ENCODE data around the gene ZCCHC3.
"Not testable (repeated sequence)": the region's sequence is repeated elsewhere in the genome, so short reads cannot be mapped to it uniquely, and the experiment has no call there.

ZCCHC3 gene

DNA sequence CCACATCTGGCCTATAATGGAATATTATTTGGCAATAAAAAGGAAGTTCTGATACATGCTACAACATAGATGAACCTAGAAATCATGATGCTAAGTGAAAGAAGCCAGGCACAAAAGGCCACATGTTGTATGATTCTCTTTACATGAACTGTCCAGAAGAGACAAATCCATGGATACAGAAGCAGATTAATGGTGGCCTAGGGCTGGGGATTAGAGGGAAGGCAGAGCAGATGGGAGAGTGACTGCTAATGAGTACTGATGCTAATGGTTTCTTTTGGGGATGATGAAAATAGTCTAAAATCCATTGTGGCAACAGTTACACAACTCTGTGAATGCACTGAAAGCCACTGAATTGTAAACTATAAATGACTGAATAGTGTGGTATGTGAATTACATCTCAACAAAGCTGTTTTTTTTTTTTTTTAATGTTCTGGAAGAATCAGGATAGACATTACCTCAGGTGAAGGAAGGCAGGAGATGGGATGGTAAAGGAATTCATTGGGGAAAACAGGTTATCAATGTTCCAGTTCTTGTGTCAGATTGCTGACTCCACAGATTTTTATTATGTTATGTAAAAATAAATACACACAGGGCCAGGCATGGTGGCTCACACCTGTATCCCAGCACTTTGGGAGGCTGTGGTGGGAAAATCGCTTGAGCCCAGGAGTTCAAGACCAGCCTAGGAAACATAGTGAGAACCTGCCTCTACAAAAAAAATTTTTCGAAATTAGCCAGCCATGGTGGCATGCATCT, 19.1 kb downstream of the ZCCHC3 start:
- no peak for DNase-seq

DNA sequence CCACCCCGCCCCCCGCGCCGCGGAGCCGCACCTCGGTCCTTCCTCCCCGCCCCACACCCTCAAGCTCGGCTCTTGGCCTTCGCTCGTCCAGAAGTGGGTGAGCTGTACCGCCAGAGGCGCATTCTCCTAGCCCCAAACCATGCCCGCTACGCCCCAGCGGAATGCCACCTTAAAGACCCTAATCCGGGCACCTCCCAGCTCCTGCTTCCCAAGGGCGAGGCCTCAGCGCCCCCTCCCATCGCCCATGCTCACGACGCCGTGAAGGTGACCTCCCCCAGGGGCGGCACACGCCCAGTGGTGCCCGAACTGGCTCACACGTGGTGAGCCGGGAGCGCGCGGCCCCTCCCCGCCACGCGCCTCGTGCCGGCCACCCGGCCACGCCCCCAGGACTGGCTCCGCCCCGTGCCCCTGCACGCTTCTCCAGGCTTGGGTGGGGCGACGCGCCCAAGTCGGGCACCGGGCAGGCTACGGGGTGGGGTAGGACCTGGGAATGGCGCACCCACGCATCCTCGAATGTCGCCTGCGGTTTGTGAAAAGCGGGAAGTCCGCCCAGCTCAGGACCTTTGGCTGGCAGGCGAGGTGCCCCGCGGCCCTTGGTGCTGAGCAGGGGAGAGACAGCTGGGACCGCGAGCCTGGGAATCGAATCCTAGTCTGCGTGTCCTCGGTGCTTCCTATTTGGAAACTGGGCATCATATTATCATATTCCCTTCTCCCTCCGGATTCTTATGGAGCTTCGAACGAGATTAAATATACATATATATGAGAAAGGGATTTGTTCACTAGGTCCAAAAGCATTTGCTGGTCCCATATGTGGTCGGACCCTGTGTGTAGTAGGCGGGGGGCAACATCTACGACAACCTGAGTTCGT, 27.0 kb downstream of the ZCCHC3 start:
- DNase-seq: peak; percentile 92

DNA sequence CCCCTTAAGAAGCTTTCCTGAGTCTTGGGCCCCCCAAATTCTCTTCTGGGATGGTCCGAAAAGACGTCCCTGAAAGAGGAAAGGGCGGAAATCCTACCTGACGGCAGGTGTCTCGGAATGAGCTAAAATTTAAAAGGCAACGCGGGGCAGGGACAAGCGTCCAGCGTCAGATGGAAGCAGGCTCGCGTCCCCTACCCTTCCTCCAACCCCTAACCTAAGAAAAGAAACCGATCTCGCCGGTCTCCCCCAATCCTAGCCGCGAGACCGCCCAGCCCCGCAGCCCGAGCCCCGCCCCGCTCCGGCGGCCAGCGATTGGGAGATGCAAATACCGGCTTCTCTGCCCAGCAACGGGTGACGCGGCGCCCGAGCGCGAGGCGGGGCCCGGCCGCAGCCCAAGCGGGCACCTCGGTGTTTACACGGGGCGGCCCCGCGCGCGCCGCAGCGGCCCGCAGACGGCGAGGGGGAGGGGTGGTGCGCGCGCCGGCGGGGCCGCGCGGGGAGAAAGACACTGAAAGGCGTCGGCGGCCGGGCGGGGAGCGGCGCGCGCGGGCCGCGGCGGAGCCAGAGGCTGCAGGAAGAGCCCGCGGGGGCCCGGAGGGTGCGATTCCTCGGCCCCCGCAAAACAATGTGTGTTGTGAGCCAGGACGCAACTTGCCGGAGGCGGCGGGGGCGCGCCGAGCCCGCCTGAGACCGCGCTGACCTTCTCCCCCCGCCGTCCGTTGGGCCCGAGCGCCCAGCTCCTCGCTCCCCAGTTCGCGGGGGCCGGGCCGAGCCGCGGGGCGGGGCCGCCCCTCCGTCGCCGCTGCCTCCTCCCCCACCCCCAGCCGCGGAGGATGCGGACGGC, 27.9 kb downstream of the ZCCHC3 start, which contains the start of gene SOX12:
SOX12 (plus strand) TSS at position 508 of the 844 bp plus-strand sequence. CDS start 373 bp downstream, outside the sequence.
- peak; percentile 98 for DNase-seq

- peak; percentile 86 for DNase-seq
Observed at GRCh38 chr20:325889-326644, 28.7 kb downstream of the ZCCHC3 start.

GRCh38 chr20:326645-327185, 29.3 kb downstream of the ZCCHC3 start:
- DNase-seq: no peak

DNA sequence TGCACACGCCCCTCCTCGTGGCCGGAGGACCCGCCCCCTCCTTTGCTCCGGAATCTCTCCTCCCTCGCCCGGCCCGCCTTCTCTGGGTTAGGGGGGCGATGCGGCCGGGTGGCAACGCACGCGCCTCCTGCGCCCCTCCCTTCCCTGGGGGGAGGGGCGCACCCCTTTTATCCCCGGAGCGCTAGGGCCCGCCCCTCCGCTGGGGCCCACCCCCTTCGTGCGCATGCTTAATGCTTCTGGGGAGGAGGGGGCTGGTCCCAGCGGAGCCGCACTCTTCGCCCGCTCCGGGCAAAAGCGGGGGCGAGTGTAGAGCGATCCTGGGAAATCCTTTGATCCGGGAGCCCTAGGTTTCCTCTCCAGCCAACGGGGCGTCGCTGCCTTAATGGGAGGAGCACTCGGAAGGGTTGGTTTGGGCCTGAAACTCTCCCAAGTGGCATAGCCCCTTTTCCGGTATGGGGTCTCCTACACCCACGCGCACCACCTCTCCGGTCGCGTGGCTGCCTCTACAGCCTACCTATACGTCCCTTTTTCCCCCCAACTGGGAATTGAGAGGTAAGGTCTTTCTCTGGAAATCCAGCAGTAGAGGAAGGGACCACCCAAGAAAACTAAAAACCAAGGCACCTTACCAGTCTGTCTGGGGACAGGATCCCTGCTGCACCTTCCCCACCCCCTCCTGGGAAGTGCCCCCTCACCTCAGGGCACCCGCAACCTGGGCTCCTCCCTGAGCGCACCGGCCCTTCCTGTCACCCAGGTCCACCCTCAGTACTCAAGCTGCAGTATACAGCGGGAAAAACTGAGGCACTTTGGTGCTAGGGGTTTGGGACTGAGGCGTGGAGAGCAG, 30.0 kb downstream of the ZCCHC3 start:
- peak; percentile 95 for DNase-seq

GRCh38 chr20:328027-328974, 30.9 kb downstream of the ZCCHC3 start:
- DNase-seq: no peak

- no peak for DNase-seq
Observed at GRCh38 chr20:328975-329695, 31.8 kb downstream of the ZCCHC3 start.

DNA sequence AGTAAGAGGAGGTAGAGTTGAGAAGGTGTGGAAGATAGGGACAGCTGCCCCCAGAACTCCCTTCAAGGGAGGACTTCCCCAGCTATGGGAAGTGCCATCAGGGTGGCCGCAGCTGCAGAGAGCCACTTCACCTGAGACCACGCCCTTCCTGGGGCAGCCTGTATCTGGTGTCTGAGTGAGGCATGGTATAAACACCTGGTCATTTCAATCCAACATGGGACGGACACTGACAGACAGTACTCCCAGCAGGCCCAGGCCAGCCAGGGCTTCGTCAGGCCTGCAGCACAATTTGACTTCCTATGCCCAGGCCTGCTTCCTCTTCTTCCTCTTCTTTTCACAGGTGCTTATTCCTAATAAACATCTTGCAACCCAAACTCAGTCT, 32.5 kb downstream of the ZCCHC3 start:
- no peak for DNase-seq

DNA sequence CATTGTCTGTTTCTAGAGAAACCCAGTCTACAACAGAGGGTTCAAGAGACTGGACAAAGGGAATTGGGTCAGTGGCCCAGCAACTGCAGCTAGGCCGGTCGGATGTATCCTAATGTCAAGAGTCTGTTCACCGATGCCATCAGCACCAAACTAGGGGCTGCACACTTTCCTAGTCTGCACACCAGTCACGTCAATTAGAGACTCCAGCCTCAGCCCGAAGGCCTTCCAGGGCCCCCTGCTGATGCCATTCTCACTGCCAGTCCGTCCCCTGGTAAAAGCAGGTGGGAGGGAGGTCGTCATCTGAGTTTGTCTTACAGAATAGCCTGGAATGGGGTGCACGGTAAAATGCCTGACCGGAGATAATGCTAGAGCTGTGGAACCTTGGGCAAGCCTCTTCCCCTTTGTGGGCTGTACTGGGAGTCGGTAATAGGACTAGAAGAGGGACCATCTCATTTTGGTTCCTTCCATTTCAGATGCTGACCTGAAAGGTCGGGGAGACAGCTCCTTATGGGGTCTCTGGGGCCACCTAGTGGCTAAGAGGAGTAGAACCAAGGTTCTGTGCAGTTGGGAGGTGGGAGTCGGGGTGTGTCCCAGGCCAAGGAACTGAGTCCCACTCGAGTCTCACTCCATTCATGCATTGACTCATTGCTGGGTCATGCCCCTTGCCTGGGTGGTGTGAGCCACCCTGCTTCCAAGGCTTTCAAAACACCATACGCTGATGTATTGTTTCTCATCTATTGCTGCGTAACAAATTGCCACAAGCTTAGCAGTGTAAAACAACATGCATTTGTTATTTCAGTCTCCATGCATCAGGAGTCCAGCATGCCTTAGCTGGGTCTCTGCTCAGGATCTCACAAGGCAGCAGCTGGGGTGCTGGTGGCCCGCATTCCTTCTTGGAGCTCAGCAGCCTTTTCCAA, 33.1 kb downstream of the ZCCHC3 start:
- DNase-seq: peak; percentile 71

DNA sequence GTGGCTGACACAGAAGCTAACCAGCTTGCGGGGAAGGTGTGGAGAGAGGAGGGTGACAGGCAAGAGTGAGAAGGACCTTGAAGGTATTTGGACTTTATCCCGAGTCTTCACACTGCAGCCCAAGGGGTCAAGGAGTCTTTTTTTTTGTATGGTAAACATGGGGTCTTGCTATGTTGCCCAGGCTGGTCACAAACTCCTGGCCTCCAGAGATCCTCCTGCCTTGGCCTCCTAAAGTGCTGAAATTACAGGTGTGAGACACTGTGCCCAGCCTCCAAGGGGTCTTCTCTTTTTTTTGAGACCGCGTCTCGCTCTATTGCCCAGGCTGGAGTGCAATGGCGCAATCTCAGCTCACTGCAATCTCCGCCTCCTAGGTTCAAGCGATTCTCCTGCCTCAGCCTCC, 37.2 kb downstream of the ZCCHC3 start:
- DNase-seq: no peak

GRCh38 chr20:336040-336439, 38.7 kb downstream of the ZCCHC3 start:
- not testable (repeated sequence) for DNase-seq

GRCh38 chr20:341682-342081, 44.3 kb downstream of the ZCCHC3 start:
- no peak for DNase-seq

- DNase-seq: no peak
Observed at GRCh38 chr20:343107-343506, 45.7 kb downstream of the ZCCHC3 start.

DNA sequence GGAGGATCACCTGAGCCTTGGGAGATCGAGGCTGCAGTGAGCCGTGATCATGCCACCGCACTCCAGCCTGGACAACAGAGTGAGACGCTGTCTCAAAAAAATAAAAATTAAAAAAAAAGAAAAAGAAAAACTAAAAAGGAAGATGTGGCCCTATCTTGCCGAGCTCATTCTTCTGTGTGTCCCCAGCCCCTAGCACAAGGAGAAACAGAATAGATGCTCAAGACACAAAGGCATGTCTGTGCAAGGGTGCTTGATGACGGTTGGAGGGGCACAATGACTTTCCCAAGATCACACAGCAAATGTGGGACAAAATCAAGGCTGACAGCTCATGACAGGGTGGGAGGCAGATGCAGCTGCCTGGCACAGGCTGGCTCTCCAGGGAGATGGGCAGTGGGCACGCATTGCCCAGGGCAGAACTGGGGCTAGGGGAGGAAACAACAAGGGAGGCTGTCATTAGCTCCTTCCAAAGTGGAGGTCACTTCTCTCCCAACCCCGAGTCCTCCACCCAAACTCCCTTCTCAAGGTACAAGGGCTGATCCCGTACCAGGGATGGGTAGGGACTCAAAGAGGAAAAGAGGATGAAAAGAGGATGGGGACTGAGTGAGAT, 48.8 kb downstream of the ZCCHC3 start:
- DNase-seq: no peak

DNA sequence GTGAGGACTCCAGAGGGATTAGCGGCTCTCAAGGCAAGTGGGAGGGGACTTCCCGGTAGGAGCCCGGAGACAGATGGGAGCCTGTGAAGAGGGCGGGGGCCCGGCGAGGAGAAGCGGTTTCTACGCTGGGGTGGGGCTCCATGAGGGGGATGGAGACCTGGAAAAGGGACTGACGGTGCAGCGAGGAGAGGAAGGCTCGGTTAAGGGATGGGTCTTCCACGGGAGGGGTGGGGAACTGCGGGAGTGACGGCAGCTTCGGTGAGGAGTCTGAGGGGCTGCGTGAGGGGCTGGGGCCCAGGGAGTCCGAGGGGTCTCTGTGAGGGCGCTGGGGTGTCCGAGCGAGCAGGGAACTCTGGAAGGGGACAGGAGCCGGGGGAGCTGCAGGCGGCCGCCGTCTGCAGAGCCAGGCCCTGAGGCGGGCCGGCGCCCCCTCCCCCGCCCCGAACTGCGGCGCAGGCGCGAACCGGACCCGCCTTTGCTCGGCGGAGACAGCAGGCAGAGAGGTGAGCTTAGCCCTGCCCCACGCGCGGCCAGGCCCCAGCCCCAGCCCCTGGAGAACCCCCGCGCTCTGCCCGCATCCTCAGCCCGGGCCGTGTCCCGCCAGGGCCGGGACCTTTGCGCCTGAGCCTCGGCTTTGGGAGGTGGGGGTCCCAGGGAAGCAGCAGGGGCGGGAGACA, 49.4 kb downstream of the ZCCHC3 start, which contains the start of gene NRSN2:
NRSN2 (plus strand) TSS at position 472 of the 677 bp plus-strand sequence. CDS start 2,533 bp downstream, outside the sequence.
- peak; percentile 85 for DNase-seq

DNA sequence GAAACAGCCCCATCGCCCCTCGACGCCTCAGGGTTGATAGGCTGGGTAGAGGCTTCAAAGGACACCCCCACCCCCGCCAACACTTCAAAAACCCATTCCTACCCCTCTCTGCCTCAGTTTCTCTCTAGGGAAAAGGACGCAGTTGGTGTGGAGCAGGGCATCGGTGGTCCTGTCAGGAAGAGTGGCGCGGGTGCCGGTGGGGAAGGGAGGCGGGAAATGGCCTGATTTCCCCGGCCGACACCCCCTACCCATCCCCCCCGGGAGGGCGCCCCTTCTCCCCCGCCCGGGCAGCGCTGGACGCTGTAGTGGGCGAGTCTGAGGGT, 49.9 kb downstream of the ZCCHC3 start:
- DNase-seq: no peak

All from right hindlimb (tissue), 1 donor.